Endodermal cell (in vitro differentiated cells): Measurements from ENCODE around the gene FAM3C. TPM values are rescaled to one million over a fixed set of nuclear protein-coding genes. Genes with fewer than 3 reads are reported as not detected.

Experiments used
- DNase-seq: peaks from one replicate; pipeline ENCODE4 v3.0.0-alpha.2; 2017
- H3K27ac ChIP-seq: 2 replicates; pipeline ENCODE4 v1.5.1; 2013; ENCODE audit warnings: mild to moderate bottlenecking, low read depth, low read length, moderate library complexity
- H3K27me3 ChIP-seq: 2 replicates; pipeline ENCODE4 v1.6.1; 2013; ENCODE audit warnings: mild to moderate bottlenecking, low read length, moderate library complexity; ENCODE audit not compliant: insufficient read depth, control insufficient read depth, poor library complexity, severe bottlenecking
- H3K36me3 ChIP-seq: 2 replicates; pipeline ENCODE4 v1.7.0; 2013; ENCODE audit warnings: mild to moderate bottlenecking, low read length, moderate library complexity; ENCODE audit not compliant: control insufficient read depth, insufficient read depth
- H3K4me1 ChIP-seq: one replicate; pipeline ENCODE4 v1.7.0; 2013; ENCODE audit warnings: low read length; ENCODE audit not compliant: control insufficient read depth, insufficient read depth
- H3K4me3 ChIP-seq: 2 replicates; pipeline ENCODE4 v1.5.1; 2013; ENCODE audit warnings: mild to moderate bottlenecking, low read length, moderate library complexity
- H3K9ac ChIP-seq: 2 replicates; pipeline ENCODE4 v1.6.1; 2013; ENCODE audit warnings: mild to moderate bottlenecking, low read length, moderate library complexity; ENCODE audit not compliant: poor library complexity, severe bottlenecking; ENCODE audit errors: extremely low read depth
- H3K9me3 ChIP-seq: 2 replicates; pipeline ENCODE4 v1.6.1; 2013; ENCODE audit warnings: mild to moderate bottlenecking, low read length, moderate library complexity; ENCODE audit not compliant: control insufficient read depth
- H3K27ac Mint-ChIP-seq: 2 replicates; pipeline ENCODE4 v1.8.0; 2020; ENCODE audit warnings: mixed read lengths
- H3K27me3 Mint-ChIP-seq: 2 replicates; pipeline ENCODE4 v1.8.0; 2021; ENCODE audit warnings: mild to moderate bottlenecking, mixed read lengths; ENCODE audit not compliant: insufficient read depth
- H3K36me3 Mint-ChIP-seq: 2 replicates; pipeline ENCODE4 v1.8.0; 2020; ENCODE audit warnings: low read depth, mixed read lengths
- H3K4me1 Mint-ChIP-seq: 2 replicates; pipeline ENCODE4 v1.8.0; 2020; ENCODE audit warnings: mixed read lengths
- H3K4me3 Mint-ChIP-seq: 2 replicates; pipeline ENCODE4 v1.8.0; 2020; ENCODE audit warnings: mild to moderate bottlenecking, moderate library complexity, mixed read lengths
- H3K9me3 Mint-ChIP-seq: 2 replicates; pipeline ENCODE4 v1.8.0; 2020; ENCODE audit warnings: mild to moderate bottlenecking, mixed read lengths
- WGBS, 2 experiments: methylation state at CpG; one replicate each; pipeline versions ENCODE4 v1.1.5 to v1.1.7; 2013; ENCODE audit warnings: missing lambda C conversion rate in 2 of 2, mixed read lengths in 1 of 2; ENCODE audit not compliant: insufficient coverage in 1 of 2, insufficient read length in 1 of 2; 5-methylcytosine and 5-hydroxymethylcytosine counted together
- total RNA-seq, 2 donors: library from RNA; stranded (reverse); fragmentation: NEBNext Ultra II Directional in 1 of 2; extraction: Animal tissue kit (Norgen Biotek cat#: 25700) in 1 of 2; gene quantifications; 2 replicates in 1 of 2; 3 replicates in 1 of 2; pipeline ENCODE4 v1.2.1, GENCODE V29; 2021
- TF ChIP-seq, protein P1 (sequence below): fragments of 200-600 bp; sonication (generic); conservative IDR thresholded peaks from 2 replicates; pipeline ENCODE4 v1.5.0; 2021; ENCODE audit warnings: antibody characterized with exemption, mild to moderate bottlenecking

Gene FAM3C
- total RNA-seq, 2 donors from 2014 or later = 61.3 to 61.5 TPM

DNA sequence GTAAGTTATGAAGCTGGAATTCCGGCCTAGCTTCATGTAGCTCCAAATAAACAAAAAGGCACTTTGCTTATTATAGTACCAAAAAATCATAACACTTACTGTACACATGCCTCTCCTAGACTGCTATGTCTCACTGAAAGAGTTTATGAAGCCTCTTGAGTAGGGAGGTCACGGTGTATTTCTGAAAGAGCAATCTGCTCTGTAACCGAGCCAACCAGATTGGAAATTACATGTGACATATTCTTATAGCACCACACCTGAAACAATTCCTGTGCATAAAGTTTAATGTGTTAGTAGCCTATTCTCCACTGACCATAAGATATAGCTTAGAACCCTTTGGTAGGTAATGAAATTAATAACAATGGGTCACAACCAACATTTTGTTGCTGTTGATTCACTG is 1.3 kb upstream of the FAM3C start:
- 97% methylated on average over 3 of the region's 3 CpGs; no CpG with 5 or more reads in 1 of the 2 experiments for WGBS, 2 experiments
- H3K27ac ChIP-seq = no peak overlapping the region

DNA sequence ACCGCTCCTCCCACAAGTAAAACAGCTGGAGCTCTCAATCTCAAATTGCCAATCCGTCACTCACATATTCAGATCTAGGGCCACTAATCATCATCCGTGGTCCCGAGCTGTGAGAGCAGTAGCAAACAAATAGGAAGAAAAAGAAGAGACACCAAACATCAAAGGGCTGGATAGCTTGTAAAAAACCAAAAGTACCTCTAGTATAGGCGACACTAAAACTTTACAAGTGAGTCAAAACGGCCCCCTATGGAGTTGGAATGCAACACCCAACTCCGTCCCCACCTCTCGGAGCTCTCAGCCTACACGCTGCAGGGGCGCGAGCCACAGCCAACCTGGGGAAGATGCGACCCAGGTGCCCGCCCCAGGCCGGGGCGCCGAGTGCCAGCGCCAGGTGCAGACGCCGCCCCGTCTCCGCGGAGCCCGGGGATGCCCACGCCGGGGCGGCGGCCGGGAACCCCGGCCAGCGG is 581 bp downstream of the FAM3C start:
- TF ChIP-seq, protein P1, sequence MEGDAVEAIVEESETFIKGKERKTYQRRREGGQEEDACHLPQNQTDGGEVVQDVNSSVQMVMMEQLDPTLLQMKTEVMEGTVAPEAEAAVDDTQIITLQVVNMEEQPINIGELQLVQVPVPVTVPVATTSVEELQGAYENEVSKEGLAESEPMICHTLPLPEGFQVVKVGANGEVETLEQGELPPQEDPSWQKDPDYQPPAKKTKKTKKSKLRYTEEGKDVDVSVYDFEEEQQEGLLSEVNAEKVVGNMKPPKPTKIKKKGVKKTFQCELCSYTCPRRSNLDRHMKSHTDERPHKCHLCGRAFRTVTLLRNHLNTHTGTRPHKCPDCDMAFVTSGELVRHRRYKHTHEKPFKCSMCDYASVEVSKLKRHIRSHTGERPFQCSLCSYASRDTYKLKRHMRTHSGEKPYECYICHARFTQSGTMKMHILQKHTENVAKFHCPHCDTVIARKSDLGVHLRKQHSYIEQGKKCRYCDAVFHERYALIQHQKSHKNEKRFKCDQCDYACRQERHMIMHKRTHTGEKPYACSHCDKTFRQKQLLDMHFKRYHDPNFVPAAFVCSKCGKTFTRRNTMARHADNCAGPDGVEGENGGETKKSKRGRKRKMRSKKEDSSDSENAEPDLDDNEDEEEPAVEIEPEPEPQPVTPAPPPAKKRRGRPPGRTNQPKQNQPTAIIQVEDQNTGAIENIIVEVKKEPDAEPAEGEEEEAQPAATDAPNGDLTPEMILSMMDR = no peak
- peak overlapping the region; percentile 69 for H3K27ac ChIP-seq

More for the DNA sequence above, 1.3 kb upstream of the FAM3C start:
- Mint-ChIP-seq H3K36me3 (peaks cover 13% of the 10 kb centered on the region), H3K4me1 (peaks cover 11% of the 10 kb centered on the region), H3K9me3 (peaks cover 3% of the 10 kb centered on the region), H3K4me3 (no peak overlapping the region), H3K27ac (no peak overlapping the region), H3K27me3 (no peaks in the 10 kb centered on the region)
- H3K4me3 ChIP-seq = no peak overlapping the region
- TF ChIP-seq, protein P1 = no peak
- H3K9me3 ChIP-seq = peaks cover 6% of the 10 kb centered on the region
- no peak overlapping the region for H3K9ac ChIP-seq
- no peak for DNase-seq
- H3K36me3 ChIP-seq = peaks cover 7% of the 10 kb centered on the region
- no peaks in the 10 kb centered on the region for H3K4me1 ChIP-seq
- no peaks in the 10 kb centered on the region for H3K27me3 ChIP-seq

DNA sequence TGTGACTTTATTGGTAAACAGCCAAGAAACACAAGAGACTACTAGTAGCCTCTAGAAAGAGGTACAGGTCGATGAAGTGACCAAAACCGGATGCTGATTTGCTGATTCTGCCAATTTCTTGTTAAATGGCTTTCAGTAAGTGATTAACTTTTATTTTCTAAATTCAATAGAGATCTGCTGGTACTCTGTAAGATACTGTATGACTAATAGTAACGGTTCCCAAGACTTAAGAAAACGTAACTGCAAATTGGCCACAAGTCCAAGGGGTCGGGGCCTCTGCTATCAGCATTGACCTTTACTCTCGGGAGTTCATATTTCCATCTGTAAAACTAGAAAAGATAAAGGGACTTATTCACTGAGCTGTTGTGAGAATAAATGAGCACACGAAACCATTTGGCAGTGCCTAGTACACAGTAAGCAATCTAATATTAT is 1.4 kb downstream of the FAM3C start:
- no peaks in the 10 kb centered on the region for H3K27me3 ChIP-seq
- H3K4me3 Mint-ChIP-seq = peak overlapping the region; percentile 81
- H3K27me3 Mint-ChIP-seq = no peaks in the 10 kb centered on the region
- H3K4me3 ChIP-seq = peak overlapping the region; percentile 84
- peaks cover 2% of the 10 kb centered on the region for H3K4me1 ChIP-seq
- peaks cover 26% of the 10 kb centered on the region for H3K4me1 Mint-ChIP-seq
- H3K27ac Mint-ChIP-seq = no peak overlapping the region
- H3K36me3 ChIP-seq = peaks cover 15% of the 10 kb centered on the region
- no peak overlapping the region for H3K27ac ChIP-seq
- H3K36me3 Mint-ChIP-seq = peaks cover 23% of the 10 kb centered on the region
- no peak overlapping the region for H3K9ac ChIP-seq
- H3K9me3 ChIP-seq = peaks cover 6% of the 10 kb centered on the region
- DNase-seq = no peak
- WGBS, 2 experiments = 94 to 95% methylated on average over 3 to 6 of the region's 7 CpGs
- TF ChIP-seq, protein P1 = no peak
- peaks cover 6% of the 10 kb centered on the region for H3K9me3 Mint-ChIP-seq

More for the DNA sequence above, 581 bp downstream of the FAM3C start:
- DNase-seq = peak; percentile 87
- Histone ChIP-seq H3K9ac (peak overlapping the region; percentile 84), H3K4me1 (peaks cover 2% of the 10 kb centered on the region), H3K27me3 (no peaks in the 10 kb centered on the region), H3K9me3 (peaks cover 6% of the 10 kb centered on the region), H3K4me3 (peak overlapping the region; percentile 84), H3K36me3 (peaks cover 15% of the 10 kb centered on the region)
- Mint-ChIP-seq H3K9me3 (peaks cover 6% of the 10 kb centered on the region), H3K36me3 (peaks cover 23% of the 10 kb centered on the region), H3K4me3 (peak overlapping the region; percentile 81), H3K27me3 (no peaks in the 10 kb centered on the region), H3K27ac (peak overlapping the region; percentile 94), H3K4me1 (peaks cover 20% of the 10 kb centered on the region)
- 0 to 1% methylated on average over 7 to 30 of the region's 30 CpGs for WGBS, 2 experiments
